HepG2 (cell line): ENCODE measurements around the gene PDZD11. TPM values are rescaled to one million over a fixed set of nuclear protein-coding genes. Genes with fewer than 3 reads are reported as not detected.

Experiments
- ATAC-seq: fragments of 200-7000 bp; cut with Tn5 transposase; 3 replicates; pipeline ENCODE4 v1.9.1; 2020; ENCODE audit warnings: mild to moderate bottlenecking, moderate library complexity
- BruUV-seq: library from RNA; stranded (reverse); fragments of 400-500 nt; replicated peaks from 2 replicates; lab custom pipeline; 2021; lab: Mats Ljungman, UMichigan
- CTCF ChIA-PET: fragments of 300-600 bp; formaldehyde crosslinking; extraction: SDS; loops from one replicate; lab custom pipeline; 2021; ENCODE audit warnings: low total read pairs, inconsistent platforms, low intra/inter-chr PET ratio; lab: Yijun Ruan, JAX
- POLR2A ChIA-PET: fragments of 350-600 bp; sonication (Branson Sonifier 250); formaldehyde crosslinking; loops from one replicate; lab custom pipeline; 2020; ENCODE audit warnings: antibody characterized with exemption, inconsistent platforms; lab: Yijun Ruan, JAX
- DNase-seq: peaks from one replicate; pipeline ENCODE4 v3.0.0-alpha.2; 2015; ENCODE audit warnings: low spot score
- FAIRE-seq: peaks from 3 replicates; lab custom pipeline; 2011; peaks lifted over from hg19 to GRCh38; lab: Jason Lieb, UNC
- H2AFZ ChIP-seq: one replicate; pipeline ENCODE4 v1.6.1; 2011; ENCODE audit warnings: low read length, inconsistent platforms
- H3K27ac ChIP-seq: fragments of 300-600 bp; 3 replicates; pipeline ENCODE4 v1.8.0; 2011; ENCODE audit warnings: mixed run types, mild to moderate bottlenecking, mixed read lengths, low read length, inconsistent platforms; ENCODE audit not compliant: insufficient read depth; ENCODE audit errors: extremely low read length
- H3K27me3 ChIP-seq, 2 experiments: fragments of 200-600 bp in 1 of 2; 2 replicates in 1 of 2; 3 replicates in 1 of 2; pipeline versions ENCODE4 v1.6.0 to v1.8.0; 2011; ENCODE audit warnings: low read length in 2 of 2, mild to moderate bottlenecking in 2 of 2, moderate library complexity in 2 of 2, inconsistent platforms in 1 of 2; ENCODE audit not compliant: insufficient read depth in 2 of 2, control insufficient read depth in 1 of 2
- H3K36me3 ChIP-seq, 2 experiments: fragments of 200-600 bp in 1 of 2; replicated peaks in 1 of 2; 2 replicates in 1 of 2; 3 replicates in 1 of 2; pipeline versions ENCODE4 v1.5.1 to v1.8.0; 2011; ENCODE audit warnings: low read length in 2 of 2, inconsistent platforms in 1 of 2; ENCODE audit not compliant: insufficient read depth in 2 of 2, control insufficient read depth in 1 of 2
- H3K4me1 ChIP-seq: 2 replicates; pipeline ENCODE4 v1.5.1; 2012; ENCODE audit warnings: low read length, inconsistent platforms; ENCODE audit not compliant: insufficient read depth
- H3K4me2 ChIP-seq: 2 replicates; pipeline ENCODE4 v1.6.0; 2011; ENCODE audit warnings: low read depth, low read length, inconsistent platforms
- H3K4me3 ChIP-seq, 3 experiments: fragments of 200-600 bp in 1 of 3; sonication (generic), shearing (Covaris generic) in 1 of 3; replicated peaks in 1 of 3; 2 replicates each; pipeline ENCODE4 v1.5.1; 2011 to 2016; ENCODE audit warnings: low read length in 3 of 3, inconsistent platforms in 2 of 3, low read depth in 2 of 3, mild to moderate bottlenecking in 2 of 3, control low read depth in 1 of 3, mixed read lengths in 1 of 3; ENCODE audit not compliant: insufficient read depth in 1 of 3
- H3K79me2 ChIP-seq: one replicate; pipeline ENCODE4 v1.6.1; 2011; ENCODE audit warnings: low read length, inconsistent platforms; ENCODE audit not compliant: insufficient read depth
- H3K9ac ChIP-seq: 2 replicates; pipeline ENCODE4 v1.6.0; 2011; ENCODE audit warnings: mild to moderate bottlenecking, low read depth, low read length, inconsistent platforms; ENCODE audit not compliant: insufficient read depth
- H3K9me3 ChIP-seq: 2 replicates; pipeline ENCODE4 v1.5.1; 2012; ENCODE audit warnings: mild to moderate bottlenecking, low read length
- H4K20me1 ChIP-seq: 2 replicates; pipeline ENCODE4 v1.6.0; 2011; ENCODE audit warnings: inconsistent platforms, mild to moderate bottlenecking, low read length, moderate library complexity; ENCODE audit not compliant: insufficient read depth
- ATF1 ChIP-seq: IDR thresholded peaks from 2 replicates; pipeline ENCODE4 v1.6.1; 2016; ENCODE audit warnings: mild to moderate bottlenecking, control low read depth
- ELF4 ChIP-seq: sonication (generic); formaldehyde crosslinking; IDR thresholded peaks from 2 replicates; pipeline ENCODE4 v1.5.0; 2020; ENCODE audit warnings: missing genetic modification reagents, mild to moderate bottlenecking, moderate library complexity, borderline replicate concordance
- GABPA ChIP-seq, 2 experiments: IDR thresholded peaks; 2 replicates each; pipeline ENCODE4 v1.6.1; 2011 to 2016; ENCODE audit warnings: low read depth in 2 of 2, low read length in 1 of 2, missing biosample characterization in 1 of 2, missing genetic modification characterization in 1 of 2
- HCFC1 ChIP-seq: fragments of 150-350 bp; IDR thresholded peaks from 2 replicates; pipeline ENCODE4 v1.6.1; 2014; ENCODE audit warnings: low read depth, low read length
- ZMYM3 ChIP-seq: sonication (generic); formaldehyde crosslinking; IDR thresholded peaks from 2 replicates; pipeline ENCODE4 v1.5.1; 2020; ENCODE audit warnings: mild to moderate bottlenecking, missing genetic modification reagents
- ZNF124 ChIP-seq: sonication (generic); formaldehyde crosslinking; IDR thresholded peaks from 2 replicates; pipeline ENCODE4 v1.4.0; 2020; ENCODE audit warnings: missing genetic modification reagents
- ZNF431 ChIP-seq: sonication (generic); formaldehyde crosslinking; IDR thresholded peaks from 2 replicates; pipeline ENCODE4 v1.9.0; 2022; ENCODE audit warnings: missing genetic modification reagents, low read depth, mild to moderate bottlenecking, borderline replicate concordance
- ZNF547 ChIP-seq: sonication (generic); formaldehyde crosslinking; IDR thresholded peaks from 2 replicates; pipeline ENCODE4 v1.5.1; 2020; ENCODE audit warnings: mild to moderate bottlenecking, missing genetic modification reagents
- ZNF589 ChIP-seq: sonication (generic); formaldehyde crosslinking; conservative IDR thresholded peaks from 2 replicates; pipeline ENCODE4 v1.8.0; 2022; ENCODE audit warnings: mild to moderate bottlenecking, moderate library complexity, missing genetic modification reagents
- ZSCAN25 ChIP-seq: sonication (generic); formaldehyde crosslinking; IDR thresholded peaks from 2 replicates; pipeline ENCODE4 v1.8.0; 2022; ENCODE audit warnings: mild to moderate bottlenecking, missing genetic modification reagents
- WGBS: methylation state at CpG from one replicate; pipeline ENCODE4 v1.1.6; 2017; ENCODE audit warnings: low lambda C conversion rate; 5-methylcytosine and 5-hydroxymethylcytosine counted together
- in situ Hi-C: cut with HindIII; loops from 2 replicates; pipeline ENCODE4 v1.10.0; 2017; ENCODE audit warnings: low pct_unique_long_range_greater_than_20kb; ENCODE audit not compliant: extremely low pct_ligation_motif_present
- intact Hi-C: fragments of 100-400 bp; cut with micrococcal nuclease; formaldehyde crosslinking; loops from one replicate; pipeline ENCODE4 v1.10.0; 2022; ENCODE audit not compliant: unreplicated experiment
- polyA plus RNA-seq, 8 experiments: library from polyadenylated mRNA; depleted of rRNA in 3 of 8; stranded (reverse) in 7 of 8; unstranded in 1 of 8; fragments of >200 nt; fragmentation: Illumina TruSeq in 4 of 8; extraction: Trizol in 4 of 8; gene quantifications; 2 replicates each; pipeline versions ENCODE4 v1.2.1 to v1.2.3, GENCODE V29; 2011 to 2016; ENCODE audit warnings: low read depth in 4 of 8, missing spikeins in 1 of 8, mixed read lengths in 1 of 8; ENCODE audit not compliant: insufficient read depth in 1 of 8
- total RNA-seq, 5 experiments: library from RNA; depleted of rRNA; stranded (reverse); fragments of >200 nt; fragmentation: Illumina TruSeq; extraction: Trizol; gene quantifications; 2 replicates each; pipeline ENCODE4 v1.2.3, GENCODE V29; 2016; ENCODE audit warnings: low read depth in 1 of 5
- TF ChIP-seq, protein P1 (sequence below): IDR thresholded peaks from 2 replicates; pipeline ENCODE4 v1.6.1; 2016; ENCODE audit warnings: low read depth, missing genetic modification reagents, missing compliant biosample characterization
- TF ChIP-seq, protein P2 (sequence below): sonication (generic); formaldehyde crosslinking; IDR thresholded peaks from 2 replicates; pipeline ENCODE4 v1.4.0; 2020; ENCODE audit warnings: missing genetic modification reagents
- TF ChIP-seq, protein P3 (sequence below): sonication (generic); formaldehyde crosslinking; conservative IDR thresholded peaks from 2 replicates; pipeline ENCODE4 v1.4.0; 2020; ENCODE audit warnings: missing genetic modification reagents
- TF ChIP-seq, protein P4 (sequence below): sonication (generic); formaldehyde crosslinking; IDR thresholded peaks from 2 replicates; pipeline ENCODE4 v1.4.0; 2020; ENCODE audit warnings: mild to moderate bottlenecking, missing genetic modification reagents
- TF ChIP-seq, protein P5 (sequence below): sonication (generic); formaldehyde crosslinking; IDR thresholded peaks from 2 replicates; pipeline ENCODE4 v1.5.0; 2020; ENCODE audit warnings: missing genetic modification reagents

The PDZD11 gene
- total and polyA plus RNA-seq, 2 of the 13 experiments (the other 11 are each of a cell fraction or from before 2014, with no cell fraction given) = 29.1 to 47.0 TPM

DNA sequence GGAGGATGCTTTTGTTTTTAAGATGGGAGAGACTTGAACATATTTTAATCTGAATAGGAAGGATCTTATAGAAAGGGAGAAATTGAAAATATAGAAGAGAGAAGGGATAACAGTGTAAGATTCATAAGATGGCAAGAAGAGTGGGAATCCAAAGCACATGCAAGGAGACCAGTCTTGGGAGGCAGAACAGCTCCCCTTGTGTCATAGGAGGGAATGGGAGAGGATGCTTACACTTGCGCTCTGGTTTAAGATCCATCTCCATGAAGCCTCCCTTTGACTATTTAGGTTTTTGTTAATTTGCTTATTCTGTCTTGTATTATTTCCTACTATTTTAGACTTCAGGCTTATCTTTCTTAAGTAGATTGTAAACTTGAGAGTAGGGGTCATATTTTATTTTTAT, 42.9 kb upstream of the PDZD11 start (continued):
- TF ChIP-seq, protein P1, sequence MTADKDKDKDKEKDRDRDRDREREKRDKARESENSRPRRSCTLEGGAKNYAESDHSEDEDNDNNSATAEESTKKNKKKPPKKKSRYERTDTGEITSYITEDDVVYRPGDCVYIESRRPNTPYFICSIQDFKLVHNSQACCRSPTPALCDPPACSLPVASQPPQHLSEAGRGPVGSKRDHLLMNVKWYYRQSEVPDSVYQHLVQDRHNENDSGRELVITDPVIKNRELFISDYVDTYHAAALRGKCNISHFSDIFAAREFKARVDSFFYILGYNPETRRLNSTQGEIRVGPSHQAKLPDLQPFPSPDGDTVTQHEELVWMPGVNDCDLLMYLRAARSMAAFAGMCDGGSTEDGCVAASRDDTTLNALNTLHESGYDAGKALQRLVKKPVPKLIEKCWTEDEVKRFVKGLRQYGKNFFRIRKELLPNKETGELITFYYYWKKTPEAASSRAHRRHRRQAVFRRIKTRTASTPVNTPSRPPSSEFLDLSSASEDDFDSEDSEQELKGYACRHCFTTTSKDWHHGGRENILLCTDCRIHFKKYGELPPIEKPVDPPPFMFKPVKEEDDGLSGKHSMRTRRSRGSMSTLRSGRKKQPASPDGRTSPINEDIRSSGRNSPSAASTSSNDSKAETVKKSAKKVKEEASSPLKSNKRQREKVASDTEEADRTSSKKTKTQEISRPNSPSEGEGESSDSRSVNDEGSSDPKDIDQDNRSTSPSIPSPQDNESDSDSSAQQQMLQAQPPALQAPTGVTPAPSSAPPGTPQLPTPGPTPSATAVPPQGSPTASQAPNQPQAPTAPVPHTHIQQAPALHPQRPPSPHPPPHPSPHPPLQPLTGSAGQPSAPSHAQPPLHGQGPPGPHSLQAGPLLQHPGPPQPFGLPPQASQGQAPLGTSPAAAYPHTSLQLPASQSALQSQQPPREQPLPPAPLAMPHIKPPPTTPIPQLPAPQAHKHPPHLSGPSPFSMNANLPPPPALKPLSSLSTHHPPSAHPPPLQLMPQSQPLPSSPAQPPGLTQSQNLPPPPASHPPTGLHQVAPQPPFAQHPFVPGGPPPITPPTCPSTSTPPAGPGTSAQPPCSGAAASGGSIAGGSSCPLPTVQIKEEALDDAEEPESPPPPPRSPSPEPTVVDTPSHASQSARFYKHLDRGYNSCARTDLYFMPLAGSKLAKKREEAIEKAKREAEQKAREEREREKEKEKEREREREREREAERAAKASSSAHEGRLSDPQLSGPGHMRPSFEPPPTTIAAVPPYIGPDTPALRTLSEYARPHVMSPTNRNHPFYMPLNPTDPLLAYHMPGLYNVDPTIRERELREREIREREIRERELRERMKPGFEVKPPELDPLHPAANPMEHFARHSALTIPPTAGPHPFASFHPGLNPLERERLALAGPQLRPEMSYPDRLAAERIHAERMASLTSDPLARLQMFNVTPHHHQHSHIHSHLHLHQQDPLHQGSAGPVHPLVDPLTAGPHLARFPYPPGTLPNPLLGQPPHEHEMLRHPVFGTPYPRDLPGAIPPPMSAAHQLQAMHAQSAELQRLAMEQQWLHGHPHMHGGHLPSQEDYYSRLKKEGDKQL (CRISPR knock-in tag) = no peak
- TF ChIP-seq ATF1 = no peak
- TF ChIP-seq, protein P2, sequence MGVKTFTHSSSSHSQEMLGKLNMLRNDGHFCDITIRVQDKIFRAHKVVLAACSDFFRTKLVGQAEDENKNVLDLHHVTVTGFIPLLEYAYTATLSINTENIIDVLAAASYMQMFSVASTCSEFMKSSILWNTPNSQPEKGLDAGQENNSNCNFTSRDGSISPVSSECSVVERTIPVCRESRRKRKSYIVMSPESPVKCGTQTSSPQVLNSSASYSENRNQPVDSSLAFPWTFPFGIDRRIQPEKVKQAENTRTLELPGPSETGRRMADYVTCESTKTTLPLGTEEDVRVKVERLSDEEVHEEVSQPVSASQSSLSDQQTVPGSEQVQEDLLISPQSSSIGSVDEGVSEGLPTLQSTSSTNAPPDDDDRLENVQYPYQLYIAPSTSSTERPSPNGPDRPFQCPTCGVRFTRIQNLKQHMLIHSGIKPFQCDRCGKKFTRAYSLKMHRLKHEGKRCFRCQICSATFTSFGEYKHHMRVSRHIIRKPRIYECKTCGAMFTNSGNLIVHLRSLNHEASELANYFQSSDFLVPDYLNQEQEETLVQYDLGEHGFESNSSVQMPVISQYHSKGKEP (CRISPR knock-in tag) = no peak
- TF ChIP-seq ZMYM3 (CRISPR knock-in tag) = no peak
- no peak for TF ChIP-seq ZNF589 (CRISPR knock-in tag)
- no peak for TF ChIP-seq GABPA (IDR thresholded peaks at IDR 0.05; ENCODE audit: low read depth, low read length)
- no peak for TF ChIP-seq GABPA (CRISPR knock-in tag; IDR thresholded peaks at IDR 0.05; ENCODE audit: low read depth)

DNA sequence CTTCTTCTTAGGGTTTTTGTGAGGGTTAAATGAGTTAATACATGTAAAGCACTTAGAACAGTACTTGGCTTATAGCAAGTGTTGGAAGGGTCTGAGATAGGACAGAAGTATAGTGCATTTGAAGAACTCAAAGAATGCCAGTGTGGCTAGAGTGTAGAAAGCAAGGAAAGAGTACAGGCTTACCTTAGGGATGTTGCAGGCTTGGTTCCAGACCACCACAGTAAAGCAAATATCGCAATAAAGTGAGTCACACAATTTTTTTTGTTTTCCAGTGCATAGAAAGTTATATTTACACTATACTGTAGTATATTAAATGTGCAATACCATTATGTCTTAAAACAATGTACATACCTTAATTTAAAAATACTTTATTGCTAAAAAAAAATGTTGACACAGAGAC, 41.4 kb upstream of the PDZD11 start:
- H3K27me3 ChIP-seq = no peaks in the 10 kb centered on the region
- no peaks in the 10 kb centered on the region for H4K20me1 ChIP-seq
- in situ Hi-C loops (no loop called here), intact Hi-C loops (no loop called here)
- ChIA-PET CTCF (no interaction called here), POLR2A (no interaction called here)
- no peaks in the 10 kb centered on the region for H3K79me2 ChIP-seq
- no peaks in the 10 kb centered on the region for H3K4me1 ChIP-seq
- ATAC-seq = no peak
- H3K4me3 ChIP-seq = no peak overlapping the region
- H3K9me3 ChIP-seq = no peaks in the 10 kb centered on the region
- H3K9ac ChIP-seq = no peak overlapping the region
- no peak overlapping the region for H2AFZ ChIP-seq
- H3K36me3 ChIP-seq = peaks cover 0 to 11% of the 10 kb centered on the region in 2 experiments; a peak in 2 of 5 replicates
- no peak for FAIRE-seq
- DNase-seq = no peak
- no peak overlapping the region for H3K4me2 ChIP-seq
- WGBS = 95% methylated on average over 1 of the region's 1 CpG
- no peak overlapping the region for H3K27ac ChIP-seq
- no TSS peak for BruUV-seq
- TF ChIP-seq, protein P3, sequence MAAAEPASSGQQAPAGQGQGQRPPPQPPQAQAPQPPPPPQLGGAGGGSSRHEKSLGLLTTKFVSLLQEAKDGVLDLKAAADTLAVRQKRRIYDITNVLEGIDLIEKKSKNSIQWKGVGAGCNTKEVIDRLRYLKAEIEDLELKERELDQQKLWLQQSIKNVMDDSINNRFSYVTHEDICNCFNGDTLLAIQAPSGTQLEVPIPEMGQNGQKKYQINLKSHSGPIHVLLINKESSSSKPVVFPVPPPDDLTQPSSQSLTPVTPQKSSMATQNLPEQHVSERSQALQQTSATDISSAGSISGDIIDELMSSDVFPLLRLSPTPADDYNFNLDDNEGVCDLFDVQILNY (CRISPR knock-in tag) = no peak
- TF ChIP-seq ZSCAN25 (CRISPR knock-in tag) (no peak), ZNF124 (CRISPR knock-in tag) (no peak), ZNF431 (CRISPR knock-in tag) (no peak), ZNF547 (CRISPR knock-in tag) (no peak), HCFC1 (no peak), ELF4 (no peak)
- TF ChIP-seq, protein P4, sequence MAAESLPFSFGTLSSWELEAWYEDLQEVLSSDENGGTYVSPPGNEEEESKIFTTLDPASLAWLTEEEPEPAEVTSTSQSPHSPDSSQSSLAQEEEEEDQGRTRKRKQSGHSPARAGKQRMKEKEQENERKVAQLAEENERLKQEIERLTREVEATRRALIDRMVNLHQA (CRISPR knock-in tag) = no peak
- TF ChIP-seq, protein P5, sequence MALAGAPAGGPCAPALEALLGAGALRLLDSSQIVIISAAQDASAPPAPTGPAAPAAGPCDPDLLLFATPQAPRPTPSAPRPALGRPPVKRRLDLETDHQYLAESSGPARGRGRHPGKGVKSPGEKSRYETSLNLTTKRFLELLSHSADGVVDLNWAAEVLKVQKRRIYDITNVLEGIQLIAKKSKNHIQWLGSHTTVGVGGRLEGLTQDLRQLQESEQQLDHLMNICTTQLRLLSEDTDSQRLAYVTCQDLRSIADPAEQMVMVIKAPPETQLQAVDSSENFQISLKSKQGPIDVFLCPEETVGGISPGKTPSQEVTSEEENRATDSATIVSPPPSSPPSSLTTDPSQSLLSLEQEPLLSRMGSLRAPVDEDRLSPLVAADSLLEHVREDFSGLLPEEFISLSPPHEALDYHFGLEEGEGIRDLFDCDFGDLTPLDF (CRISPR knock-in tag) = no peak
